Left lobe of liver (tissue), 2 donors: ENCODE measurements around the gene LAMP5. TPM values are rescaled to one million over a fixed set of nuclear protein-coding genes. Genes with fewer than 3 reads are reported as not detected.

ENCODE experiments used
- ATAC-seq: fragments of 200-7000 bp; cut with Tn5 transposase; one replicate; pipeline ENCODE4 v1.9.1; 2020; ENCODE audit warnings: mild to moderate bottlenecking, moderate library complexity
- DNase-seq: peaks from one replicate; pipeline ENCODE4 v3.0.0-alpha.2; 2020; ENCODE audit warnings: low spot score
- total RNA-seq: library from RNA; stranded (reverse); gene quantifications from one replicate; pipeline ENCODE4 v1.2.1, GENCODE V29; 2021
- donor health status: DM: no; HTN: no; CAD: no; lungs with moderate emphysema.
- donor health status: DM: no; HTN: yes; CAD: no.

LAMP5 gene
- total RNA-seq = not detected

- ATAC-seq = no peak
- no peak for DNase-seq
Measured at GRCh38 chr20:9514461-9515213, at the start of gene LAMP5. LAMP5 (plus strand) TSS chr20:9514590; CDS start chr20:9514853, 263 bp downstream.

- DNase-seq (no peak), ATAC-seq (no peak)
Measured at GRCh38 chr20:9467995-9468394, 46.4 kb upstream of the LAMP5 start.

GRCh38 chr20:9474835-9475415 lies 39.5 kb upstream of the LAMP5 start:
- DNase-seq = no peak
- ATAC-seq = no peak

GRCh38 chr20:9475456-9475855 lies 38.9 kb upstream of the LAMP5 start:
- ATAC-seq (no peak), DNase-seq (no peak)

GRCh38 chr20:9476174-9476573 lies 38.2 kb upstream of the LAMP5 start:
- ATAC-seq (no peak), DNase-seq (no peak)

- no peak for ATAC-seq
Measured at GRCh38 chr20:9476637-9477036, 37.8 kb upstream of the LAMP5 start.

GRCh38 chr20:9478771-9479170 lies 35.6 kb upstream of the LAMP5 start:
- no peak for DNase-seq

More at GRCh38 chr20:9476637-9477036, 37.8 kb upstream of the LAMP5 start:
- DNase-seq = no peak

GRCh38 chr20:9480066-9480465 lies 34.3 kb upstream of the LAMP5 start:
- ATAC-seq (no peak), DNase-seq (no peak)

More at GRCh38 chr20:9478771-9479170, 35.6 kb upstream of the LAMP5 start:
- no peak for ATAC-seq

- ATAC-seq = no peak
- no peak for DNase-seq
Measured at GRCh38 chr20:9482180-9482579, 32.2 kb upstream of the LAMP5 start.

GRCh38 chr20:9483131-9483530 lies 31.3 kb upstream of the LAMP5 start:
- ATAC-seq = no peak
- DNase-seq = no peak

- no peak for DNase-seq
- no peak for ATAC-seq
Measured at GRCh38 chr20:9485614-9486340, 28.6 kb upstream of the LAMP5 start.

- no peak for ATAC-seq
- DNase-seq = no peak
Measured at GRCh38 chr20:9487231-9487630, 27.2 kb upstream of the LAMP5 start.

- DNase-seq = no peak
- no peak for ATAC-seq
Measured at GRCh38 chr20:9488063-9488462, 26.3 kb upstream of the LAMP5 start.

- DNase-seq = no peak
Measured at GRCh38 chr20:9490161-9490560, 24.2 kb upstream of the LAMP5 start.

GRCh38 chr20:9490631-9491030 lies 23.8 kb upstream of the LAMP5 start:
- no peak for DNase-seq
- ATAC-seq = no peak

More at GRCh38 chr20:9490161-9490560, 24.2 kb upstream of the LAMP5 start:
- ATAC-seq = no peak

GRCh38 chr20:9491324-9491723 lies 23.1 kb upstream of the LAMP5 start:
- DNase-seq = no peak
- no peak for ATAC-seq

GRCh38 chr20:9492067-9492466 lies 22.3 kb upstream of the LAMP5 start:
- no peak for ATAC-seq
- no peak for DNase-seq

- no peak for DNase-seq
- no peak for ATAC-seq
Measured at GRCh38 chr20:9493803-9494202, 20.6 kb upstream of the LAMP5 start.

GRCh38 chr20:9495701-9496100 lies 18.7 kb upstream of the LAMP5 start:
- ATAC-seq (no peak), DNase-seq (no peak)

- DNase-seq = no peak
Measured at GRCh38 chr20:9496155-9496554, 18.2 kb upstream of the LAMP5 start.

GRCh38 chr20:9498322-9498721 lies 16.1 kb upstream of the LAMP5 start:
- ATAC-seq = no peak
- DNase-seq = no peak

More at GRCh38 chr20:9496155-9496554, 18.2 kb upstream of the LAMP5 start:
- ATAC-seq = no peak
